Fibroblast of lung (primary cell): ENCODE results near the gene PRUNE2.

Experiments used
- CTCF ChIP-seq, 2 donors: IDR thresholded peaks in 1 of 2; conservative IDR thresholded peaks in 1 of 2; 1 replicate in 1 of 2; 2 replicates in 1 of 2; pipeline ENCODE4 v1.5.1; 2011 to 2012; ENCODE audit warnings: low read length in 2 of 2, control low read depth in 1 of 2, inconsistent platforms in 1 of 2, low read depth in 1 of 2, mild to moderate bottlenecking in 1 of 2
- EZH2 ChIP-seq: IDR thresholded peaks from 2 replicates; pipeline ENCODE4 v1.5.1; 2012; ENCODE audit warnings: low read length, control low read depth, mild to moderate bottlenecking; ENCODE audit errors: missing control alignments

GRCh38 chr9:76949865-76950264 lies 44.0 kb upstream of the PRUNE2 start:
- no peak for TF ChIP-seq EZH2
- no peak for TF ChIP-seq CTCF (conservative IDR thresholded peaks at IDR 0.05 in 1 of 2, IDR thresholded peaks at IDR 0.05 in 1 of 2; ENCODE audit: low read depth in 1 of 2, low read length in 2 of 2)
